Measurements from ENCODE around the gene ANAPC5.
A peak's percentile ranks its signal among the peaks of the same experiment; 100 is the strongest.
"Not testable (repeated sequence)": the region's sequence is repeated elsewhere in the genome, so short reads cannot be mapped to it uniquely, and the experiment has no call there.

The ANAPC5 gene

GRCh38 chr12:121288158-121288845 is 63.9 kb downstream of the ANAPC5 start:
- DNase-seq (ENCODE audit: low spot score) = peak; percentile 52
- no peak for TF ChIP-seq CTCF (IDR thresholded peaks at IDR 0.05; ENCODE audit: extremely low read depth, missing control alignments)

GRCh38 chr12:121287267-121287954 is 64.8 kb downstream of the ANAPC5 start:
- no peak for DNase-seq (ENCODE audit: low spot score)
- TF ChIP-seq CTCF (IDR thresholded peaks at IDR 0.05; ENCODE audit: extremely low read depth, missing control alignments) = no peak

- TF ChIP-seq CTCF (IDR thresholded peaks at IDR 0.05; ENCODE audit: extremely low read depth, missing control alignments) = no peak
Observed at GRCh38 chr12:121285856-121286255, 66.4 kb downstream of the ANAPC5 start.

GRCh38 chr12:121284551-121285390 is 67.4 kb downstream of the ANAPC5 start:
- no peak for DNase-seq (ENCODE audit: low spot score)
- TF ChIP-seq CTCF (IDR thresholded peaks at IDR 0.05; ENCODE audit: extremely low read depth, missing control alignments) = no peak

More at GRCh38 chr12:121285856-121286255, 66.4 kb downstream of the ANAPC5 start:
- DNase-seq (ENCODE audit: low spot score) = no peak

- TF ChIP-seq CTCF (IDR thresholded peaks at IDR 0.05; ENCODE audit: extremely low read depth, missing control alignments) = no peak
- DNase-seq (ENCODE audit: low spot score) = no peak
Observed at GRCh38 chr12:121283841-121284240, 68.4 kb downstream of the ANAPC5 start.

- no peak for TF ChIP-seq CTCF (IDR thresholded peaks at IDR 0.05; ENCODE audit: extremely low read depth, missing control alignments)
Observed at GRCh38 chr12:121283388-121283787, 68.8 kb downstream of the ANAPC5 start.

GRCh38 chr12:121282910-121283309 is 69.3 kb downstream of the ANAPC5 start:
- DNase-seq (ENCODE audit: low spot score) = not testable (repeated sequence)

More at GRCh38 chr12:121283388-121283787, 68.8 kb downstream of the ANAPC5 start:
- no peak for DNase-seq (ENCODE audit: low spot score)

Measured in GM20000 (cell line).